Occipital lobe (tissue), 2 donors: ENCODE measurements around the gene ZNF618. TPM values are rescaled to one million over a fixed set of nuclear protein-coding genes. Genes with fewer than 3 reads are reported as not detected.

Experiments
- DNase-seq: peaks from one replicate; lab custom pipeline; 2025; lab: John Stamatoyannopoulos, UW
- total RNA-seq: library from RNA; depleted of rRNA; stranded (reverse); fragments of >200 nt; gene quantifications from one replicate; pipeline ENCODE4 v1.2.3, GENCODE V29; 2014

Gene ZNF618
- total RNA-seq, 1 donor from 2014 or later = 5.8 TPM

- no peak for DNase-seq
Measured at GRCh38 chr9:113955076-113955752, 79.1 kb downstream of the ZNF618 start.

DNA sequence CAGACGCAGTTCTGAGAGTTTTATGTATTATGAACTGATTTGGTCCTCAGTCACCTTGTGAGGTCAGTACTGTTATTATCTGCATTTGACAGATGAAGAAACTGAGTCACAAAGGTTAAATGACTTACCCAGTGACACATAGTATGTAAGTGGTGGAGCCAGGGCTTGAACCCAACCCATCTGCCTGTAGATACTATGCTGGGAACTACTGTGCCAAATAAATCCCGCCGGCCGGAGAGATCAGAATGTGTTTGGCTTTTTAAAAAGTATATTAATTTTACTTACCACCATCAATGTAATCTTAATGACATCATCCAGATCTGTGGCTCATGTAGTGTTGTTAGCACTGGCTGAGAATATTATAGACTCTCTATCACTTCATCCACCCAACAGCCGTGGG, 80.8 kb downstream of the ZNF618 start:
- DNase-seq = no peak

GRCh38 chr9:113957351-113957750, 81.2 kb downstream of the ZNF618 start:
- no peak for DNase-seq

DNA sequence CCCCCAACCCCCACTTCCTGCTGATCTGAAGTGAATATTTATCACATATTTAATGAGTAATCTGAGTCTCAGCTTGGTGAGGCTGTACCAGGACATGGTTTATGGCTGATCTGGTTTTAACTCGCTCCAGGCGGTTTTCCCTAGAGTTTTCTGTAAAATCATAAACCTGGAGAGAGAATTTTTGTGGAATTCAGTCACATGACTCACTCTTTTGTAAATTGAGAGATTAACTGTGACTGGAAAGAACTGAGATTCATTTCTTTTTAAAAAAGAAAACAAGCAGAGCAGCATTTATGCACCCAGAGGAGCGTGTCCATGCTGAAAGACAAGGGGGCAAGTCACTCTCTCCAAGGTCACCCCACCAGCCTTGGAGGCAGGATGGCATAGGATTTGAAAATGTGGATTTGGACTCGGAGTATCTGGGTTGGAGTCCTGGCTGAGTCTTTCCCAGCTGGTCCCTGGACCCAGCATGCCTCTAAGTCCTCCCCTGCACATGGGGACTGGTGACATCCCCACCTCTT, 81.8 kb downstream of the ZNF618 start:
- no peak for DNase-seq

DNA sequence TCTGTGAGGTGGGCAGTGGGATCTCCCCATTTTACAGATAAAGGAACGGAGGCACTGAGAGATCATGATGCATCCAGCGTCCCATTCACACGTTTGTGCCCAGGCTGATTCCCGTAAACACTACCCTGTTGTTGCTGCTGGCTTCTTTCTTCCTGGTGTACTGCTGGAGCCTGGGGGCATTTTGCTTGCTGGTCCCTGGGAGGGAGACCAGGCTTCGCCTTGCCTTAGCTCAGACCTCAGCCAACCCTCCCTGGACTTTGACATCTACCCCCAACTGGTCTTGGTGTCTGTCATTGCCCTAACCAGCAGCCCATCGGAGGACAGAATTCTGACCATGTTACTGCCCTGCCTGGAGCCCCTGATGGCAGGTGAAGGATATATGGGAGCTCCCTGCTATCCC, 82.4 kb downstream of the ZNF618 start:
- no peak for DNase-seq

GRCh38 chr9:113960768-113961167, 84.7 kb downstream of the ZNF618 start:
- no peak for DNase-seq

GRCh38 chr9:113962396-113962795, 86.3 kb downstream of the ZNF618 start:
- no peak for DNase-seq

GRCh38 chr9:113963017-113963620, 87.0 kb downstream of the ZNF618 start:
- DNase-seq = no peak

DNA sequence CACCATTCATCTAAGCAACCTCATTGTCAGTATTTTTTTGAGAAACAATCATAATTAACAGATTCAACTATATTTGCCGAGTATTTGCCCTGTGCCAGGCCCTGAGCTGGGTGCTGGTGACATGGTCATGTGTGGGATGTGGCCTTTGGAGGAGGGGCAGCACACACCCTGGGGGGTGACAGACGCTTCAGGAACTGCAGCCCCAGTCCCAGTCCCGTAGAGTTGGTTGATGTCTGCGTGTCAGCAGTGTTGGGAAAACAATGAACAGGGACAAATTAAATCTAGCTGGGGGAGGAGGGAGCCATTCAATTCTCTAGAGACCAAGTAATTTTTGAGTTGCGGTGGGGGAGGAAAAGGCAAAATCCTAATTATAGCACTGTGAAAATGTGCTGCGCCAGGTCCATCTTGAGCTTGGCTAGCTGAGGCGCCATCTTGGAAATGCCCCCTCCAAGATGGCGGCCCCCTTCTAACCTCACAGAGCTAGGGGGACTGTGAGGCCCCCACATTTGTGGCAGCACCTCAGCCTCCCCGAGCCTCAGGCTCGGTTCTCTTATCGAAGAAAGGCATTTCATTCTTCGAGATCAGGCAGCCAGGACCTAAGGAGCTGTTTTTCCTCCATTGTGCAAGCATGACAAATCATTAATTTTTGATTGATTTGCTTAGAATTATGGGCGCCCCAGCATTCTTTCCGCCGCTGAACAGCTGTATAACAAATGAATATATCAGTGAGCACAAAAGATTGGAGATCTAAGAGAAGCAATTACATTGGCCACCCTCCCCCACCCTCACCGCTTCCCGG, 87.8 kb downstream of the ZNF618 start:
- DNase-seq = no peak

DNA sequence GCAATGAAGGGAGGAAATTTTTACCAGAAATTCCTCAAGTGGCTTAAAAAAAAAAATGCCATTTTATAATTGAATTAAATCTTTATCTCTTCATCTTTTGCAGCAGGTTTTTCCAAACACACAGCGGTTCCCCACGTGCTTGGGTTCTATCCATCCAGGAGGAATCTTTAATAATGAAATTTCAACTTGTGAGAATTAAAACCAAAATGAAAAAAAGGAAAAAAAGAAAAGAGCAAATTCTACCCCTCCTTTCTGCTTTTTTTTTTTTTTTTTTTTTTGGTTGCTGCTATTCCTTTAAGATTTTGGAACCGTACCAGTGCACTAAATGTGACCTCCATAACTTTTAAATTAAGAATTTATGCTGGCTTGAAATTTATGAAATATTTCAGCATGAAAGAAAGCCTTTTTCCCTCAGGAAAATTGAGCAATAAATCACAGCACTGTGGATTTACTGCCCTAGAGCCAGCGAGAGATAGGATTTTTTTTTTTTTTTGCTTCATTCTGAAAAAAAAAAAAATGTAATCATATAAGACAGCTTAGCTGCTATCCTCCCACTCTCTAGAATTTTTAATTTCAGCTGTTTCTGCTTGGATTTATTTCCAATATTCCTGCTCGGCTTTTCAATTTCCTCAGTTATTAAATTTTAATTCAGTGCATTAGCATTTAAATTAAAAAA, 88.5 kb downstream of the ZNF618 start:
- no peak for DNase-seq

DNA sequence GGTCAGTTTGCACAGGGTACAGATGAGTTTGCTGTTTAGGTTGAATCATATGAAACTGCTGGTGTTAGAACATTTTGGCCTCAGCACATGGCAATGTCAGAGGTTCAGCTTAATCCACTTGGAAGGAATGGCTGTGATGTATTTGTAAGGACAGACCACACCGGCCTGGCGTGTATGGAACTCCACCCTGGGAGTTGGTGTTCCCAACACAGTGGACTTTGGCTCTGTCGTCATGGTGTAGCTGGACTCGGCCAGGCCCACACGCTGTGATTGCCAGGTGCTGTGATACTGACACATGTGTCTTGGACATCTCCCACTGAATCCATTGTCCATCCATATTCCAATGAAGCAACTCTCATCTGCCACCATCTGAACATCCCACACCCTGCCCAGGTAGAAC, 90.3 kb downstream of the ZNF618 start:
- DNase-seq = no peak

DNA sequence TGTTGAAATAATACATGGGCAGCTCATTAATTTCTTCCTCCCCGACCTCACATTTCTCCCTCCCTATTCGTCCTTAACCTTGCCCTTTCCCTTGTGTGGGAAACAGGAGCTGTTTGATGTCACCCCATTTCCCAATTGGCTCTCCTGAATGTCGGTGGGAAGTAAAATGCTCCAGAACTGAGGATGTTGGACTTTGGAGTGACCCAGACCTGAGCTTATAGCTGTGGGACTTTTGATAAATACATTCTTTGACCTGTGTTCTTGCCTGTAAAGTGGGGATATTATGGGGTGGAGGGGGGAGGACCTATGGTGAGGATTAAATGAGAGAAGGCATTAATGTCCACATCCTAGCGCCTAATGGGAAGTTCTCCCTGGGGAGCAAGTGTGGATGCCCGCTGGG, 91.3 kb downstream of the ZNF618 start:
- DNase-seq = no peak

GRCh38 chr9:113969343-113969742, 93.2 kb downstream of the ZNF618 start:
- DNase-seq = no peak

- no peak for DNase-seq
Measured at GRCh38 chr9:113973226-113973625, 97.1 kb downstream of the ZNF618 start.

- DNase-seq = no peak
Measured at GRCh38 chr9:113973963-113974413, 97.9 kb downstream of the ZNF618 start.

GRCh38 chr9:113976915-113977314, 100.8 kb downstream of the ZNF618 start:
- DNase-seq = no peak

GRCh38 chr9:113978725-113979342, 102.7 kb downstream of the ZNF618 start:
- DNase-seq = no peak

GRCh38 chr9:113979343-113980127, 103.4 kb downstream of the ZNF618 start:
- DNase-seq = no peak

DNA sequence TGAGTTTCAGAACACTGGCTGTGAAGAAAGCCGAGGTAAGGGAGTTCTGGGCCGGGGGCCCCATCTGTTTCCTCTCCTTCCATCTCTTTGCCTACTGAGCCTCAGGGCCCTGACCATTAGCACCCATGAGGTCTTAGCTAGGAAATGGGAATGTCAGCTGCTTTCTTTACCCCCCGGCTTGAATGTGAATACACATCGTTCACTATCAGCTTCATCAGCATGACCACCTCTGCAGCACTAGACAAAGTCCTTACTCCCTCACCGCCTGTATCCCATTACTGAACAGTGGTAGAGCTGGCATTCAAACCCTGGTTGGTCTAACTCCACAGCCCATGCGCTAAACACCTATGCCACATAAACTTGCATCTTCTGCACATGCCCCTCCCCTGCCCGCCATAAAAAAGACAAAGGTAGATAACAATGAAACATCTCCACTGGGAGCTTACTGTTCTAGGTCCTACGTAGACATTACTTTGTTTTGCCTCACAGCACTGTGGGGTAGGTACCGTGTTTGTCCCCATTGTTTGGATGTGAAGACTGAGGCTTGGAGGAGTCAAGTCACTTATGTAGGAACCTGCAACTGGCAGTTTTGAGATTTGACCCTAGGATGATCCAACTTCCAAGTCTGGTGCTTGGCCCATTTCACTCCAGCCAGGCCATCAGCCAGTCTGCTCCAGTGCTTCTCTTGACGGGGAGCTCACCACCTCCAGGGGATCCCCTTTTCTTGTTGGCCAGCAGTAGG, 108.7 kb downstream of the ZNF618 start:
- DNase-seq = no peak
